Testis (tissue), 3 donors: ENCODE results near the gene ANXA8. TPM values are rescaled to one million over a fixed set of nuclear protein-coding genes. Genes with fewer than 3 reads are reported as not detected.
"Not testable (repeated sequence)": the region's sequence is repeated elsewhere in the genome, so short reads cannot be mapped to it uniquely, and the experiment has no call there.

Source experiments
- DNase-seq: peaks from one replicate; pipeline ENCODE4 v3.0.0-alpha.2; 2019
- H3K27ac ChIP-seq, 2 donors: fragments of 200-600 bp; sonication (generic); one replicate each; pipeline ENCODE4 v1.5.1; 2019
- H3K27me3 ChIP-seq: fragments of 200-600 bp; sonication (generic); one replicate; pipeline ENCODE4 v1.5.1; 2019
- H3K36me3 ChIP-seq: fragments of 200-600 bp; sonication (generic); one replicate; pipeline ENCODE4 v1.5.1; 2017; ENCODE audit warnings: low read depth; ENCODE audit errors: missing control alignments
- H3K4me1 ChIP-seq: fragments of 200-600 bp; sonication (generic); one replicate; pipeline ENCODE4 v1.5.1; 2019
- H3K4me3 ChIP-seq, 2 donors: fragments of 200-600 bp; sonication (generic); one replicate each; pipeline ENCODE4 v1.5.1; 2017 to 2019
- H3K9me3 ChIP-seq: fragments of 200-600 bp; sonication (generic); one replicate; pipeline ENCODE4 v1.5.1; 2017
- CTCF ChIP-seq, 3 experiments: fragments of 450-650 bp in 2 of 3; fragments of 200-600 bp in 1 of 3; sonication (generic) in 1 of 3; IDR thresholded peaks; one replicate each; pipeline ENCODE4 v1.5.1; 2016 to 2019; ENCODE audit warnings: antibody characterized with exemption in 3 of 3, mild to moderate bottlenecking in 2 of 3, moderate library complexity in 1 of 3
- POLR2A ChIP-seq: fragments of 450-650 bp; IDR thresholded peaks from one replicate; pipeline ENCODE4 v1.6.1; 2017; ENCODE audit warnings: antibody characterized with exemption, mild to moderate bottlenecking, moderate library complexity
- WGBS, 2 donors: methylation state at CpG; one replicate each; pipeline ENCODE4 v1.1.5; 2018; 5-methylcytosine and 5-hydroxymethylcytosine counted together
- intact Hi-C: fragments of 100-400 bp; cut with DNase I; formaldehyde crosslinking; loops from one replicate; pipeline ENCODE4 v1.15.1; 2023; ENCODE audit warnings: low total_unique reads
- polyA plus RNA-seq: library from polyadenylated mRNA; stranded (reverse); fragments of 350-450 nt; fragmentation: Illumina TruSeq; extraction: RNeasy Lipid Tissue Mini Kit (QIAGEN cat#74804); gene quantifications from one replicate; pipeline ENCODE4 v1.2.3, GENCODE V29; 2014; ENCODE audit warnings: low read depth, low replicate concordance; ENCODE audit not compliant: insufficient read depth
- total RNA-seq, 2 donors: library from RNA; depleted of rRNA; stranded (reverse); fragments of >200 nt; gene quantifications; one replicate each; pipeline ENCODE4 v1.2.3, GENCODE V29; 2016

Gene ANXA8
- total and polyA plus RNA-seq, 3 donors from 2014 or later = 1.8 to 6.7 (median 2.5) TPM

- Histone ChIP-seq H3K4me3 (peak overlapping the region in 1 of 2 donors; percentile 17), H3K4me1 (peaks cover 11% of the 10 kb centered on the region)
- DNase-seq = peak; percentile 71
- H3K27ac ChIP-seq, H3K9me3 ChIP-seq, H3K27me3 ChIP-seq, H3K36me3 ChIP-seq, intact Hi-C loops: not testable (repeated sequence)
- 5% methylated on average over 8 of the region's 37 CpGs; no CpG with 5 or more reads in 1 of the 2 donors for WGBS, 2 donors
Measured at GRCh38 chr10:47461261-47461687, 22.6 kb downstream of the ANXA8 start.

GRCh38 chr10:47458466-47459154 lies 25.3 kb downstream of the ANXA8 start:
- Histone ChIP-seq H3K9me3 (no peaks in the 10 kb centered on the region), H3K27me3 (no peaks in the 10 kb centered on the region), H3K4me1 (peaks cover 17% of the 10 kb centered on the region), H3K4me3 (no peak overlapping the region), H3K27ac (no peak overlapping the region), H3K36me3 (no peaks in the 10 kb centered on the region)
- intact Hi-C loops = no loop called here
- WGBS, 2 donors = 81 to 92% methylated on average over 4 of the region's 4 CpGs
- DNase-seq = no peak
- TF ChIP-seq CTCF (IDR thresholded peaks at IDR 0.05) (no peak), POLR2A (no peak)

DNA sequence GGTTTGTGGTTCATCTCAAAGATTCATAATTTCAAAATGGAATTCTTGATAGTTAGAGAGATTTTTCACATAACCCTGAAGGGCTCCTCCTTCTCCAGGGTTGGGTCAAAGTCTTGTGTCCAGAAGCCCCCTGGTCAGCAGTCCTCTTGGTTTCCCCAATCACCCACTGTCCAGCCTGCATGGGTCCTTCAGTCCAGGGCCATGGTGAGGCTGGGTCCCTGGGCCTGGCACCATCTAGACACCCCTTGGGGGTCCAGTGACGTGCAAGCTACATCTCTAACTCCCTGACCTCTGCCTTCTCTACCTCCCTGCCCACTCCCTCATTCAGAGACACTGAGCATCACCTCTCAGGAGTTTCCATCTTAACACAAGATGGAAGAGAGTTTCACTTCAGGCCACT lies 26.1 kb downstream of the ANXA8 start:
- TF ChIP-seq POLR2A (no peak), CTCF (IDR thresholded peaks at IDR 0.05) (no peak)
- peaks cover 17% of the 10 kb centered on the region for H3K4me1 ChIP-seq
- 93% methylated on average over 1 of the region's 1 CpG for WGBS, 2 donors
- intact Hi-C loops = no loop called here
- no peak overlapping the region for H3K4me3 ChIP-seq
- no peaks in the 10 kb centered on the region for H3K36me3 ChIP-seq
- no peak overlapping the region for H3K27ac ChIP-seq
- DNase-seq = no peak
- H3K27me3 ChIP-seq = no peaks in the 10 kb centered on the region
- no peaks in the 10 kb centered on the region for H3K9me3 ChIP-seq

GRCh38 chr10:47457528-47457820 lies 26.4 kb downstream of the ANXA8 start:
- 100% methylated on average over 1 of the region's 1 CpG for WGBS, 2 donors
- intact Hi-C loops = no loop called here
- no peak overlapping the region for H3K27ac ChIP-seq
- peaks cover 17% of the 10 kb centered on the region for H3K4me1 ChIP-seq
- no peaks in the 10 kb centered on the region for H3K9me3 ChIP-seq
- no peak for DNase-seq
- no peaks in the 10 kb centered on the region for H3K27me3 ChIP-seq
- no peak overlapping the region for H3K4me3 ChIP-seq
- no peaks in the 10 kb centered on the region for H3K36me3 ChIP-seq
- TF ChIP-seq CTCF (IDR thresholded peaks at IDR 0.05) = no peak
- TF ChIP-seq POLR2A = no peak

- H3K27me3 ChIP-seq = no peaks in the 10 kb centered on the region
- H3K4me3 ChIP-seq = no peak overlapping the region
- H3K36me3 ChIP-seq = no peaks in the 10 kb centered on the region
- intact Hi-C loops = no loop called here
- 64 to 82% methylated on average over 3 to 6 of the region's 6 CpGs for WGBS, 2 donors
- peaks cover 17% of the 10 kb centered on the region for H3K4me1 ChIP-seq
- TF ChIP-seq CTCF (IDR thresholded peaks at IDR 0.05) (no peak), POLR2A (no peak)
- DNase-seq = peak; percentile 40
- no peak overlapping the region for H3K27ac ChIP-seq
- no peaks in the 10 kb centered on the region for H3K9me3 ChIP-seq
Measured at GRCh38 chr10:47456794-47457527, 27.0 kb downstream of the ANXA8 start.
